Skeletal muscle tissue (tissue), 4 donors: ENCODE data around the gene CFAP119. TPM values are rescaled to one million over a fixed set of nuclear protein-coding genes. Genes with fewer than 3 reads are reported as not detected.

ENCODE experiments used
- H3K27ac ChIP-seq: one replicate; pipeline ENCODE4 v1.7.0; 2013; ENCODE audit warnings: mild to moderate bottlenecking, low read depth, low read length, inconsistent platforms
- H3K27me3 ChIP-seq, 3 donors: one replicate each; pipeline ENCODE4 v1.7.0; 2013; ENCODE audit warnings: low read length in 3 of 3; ENCODE audit not compliant: control insufficient read depth in 3 of 3, insufficient read depth in 3 of 3
- H3K36me3 ChIP-seq, 3 donors: one replicate each; pipeline ENCODE4 v1.7.0; 2013; ENCODE audit warnings: low read length in 3 of 3; ENCODE audit not compliant: control insufficient read depth in 3 of 3, insufficient read depth in 3 of 3
- H3K4me1 ChIP-seq, 3 donors: one replicate each; pipeline ENCODE4 v1.7.0; 2013; ENCODE audit warnings: low read length in 3 of 3, mild to moderate bottlenecking in 3 of 3; ENCODE audit not compliant: control insufficient read depth in 3 of 3, insufficient read depth in 3 of 3
- H3K4me3 ChIP-seq, 3 donors: one replicate each; pipeline ENCODE4 v1.7.0; 2013; ENCODE audit warnings: low read length in 3 of 3
- H3K9ac ChIP-seq, 3 donors: one replicate each; pipeline ENCODE4 v1.7.0; 2013; ENCODE audit warnings: low read length in 3 of 3, mild to moderate bottlenecking in 3 of 3, moderate library complexity in 2 of 3, low read depth in 1 of 3
- H3K9me3 ChIP-seq, 3 donors: one replicate each; pipeline ENCODE4 v1.7.0; 2013; ENCODE audit warnings: low read length in 3 of 3; ENCODE audit not compliant: control insufficient read depth in 3 of 3
- total RNA-seq: library from RNA; depleted of rRNA; stranded (reverse); fragments of >200 nt; gene quantifications from one replicate; pipeline ENCODE4 v1.2.3, GENCODE V29; 2014
- donor health status: Osteomylitis.

The CFAP119 gene
- total RNA-seq, 1 donor from 2014 or later: 1.6 TPM

- peaks cover 0 to 3% (median 0%) of the 10 kb centered on the region in 3 donors for H3K4me1 ChIP-seq
- no peaks in the 10 kb centered on the region for H3K9me3 ChIP-seq
- no peak overlapping the region for H3K27ac ChIP-seq
- no peak overlapping the region for H3K4me3 ChIP-seq
- no peak overlapping the region for H3K9ac ChIP-seq
- no peaks in the 10 kb centered on the region for H3K27me3 ChIP-seq
- H3K36me3 ChIP-seq: no peaks in the 10 kb centered on the region
Observed at GRCh38 chr16:30793508-30794069, 31.7 kb upstream of the CFAP119 start.

GRCh38 chr16:30787613-30788378 lies 25.9 kb upstream of the CFAP119 start:
- Histone ChIP-seq H3K4me1 (peaks cover 21 to 27% (median 21%) of the 10 kb centered on the region in 3 donors), H3K27ac (peak overlapping the region; percentile 75), H3K36me3 (peaks cover 5 to 15% (median 8%) of the 10 kb centered on the region in 3 donors), H3K27me3 (no peaks in the 10 kb centered on the region), H3K4me3 (peak overlapping the region; percentile 89 to 95 (median 94)), H3K9ac (peak overlapping the region; percentile 90 to 96 (median 93)), H3K9me3 (no peaks in the 10 kb centered on the region)

DNA sequence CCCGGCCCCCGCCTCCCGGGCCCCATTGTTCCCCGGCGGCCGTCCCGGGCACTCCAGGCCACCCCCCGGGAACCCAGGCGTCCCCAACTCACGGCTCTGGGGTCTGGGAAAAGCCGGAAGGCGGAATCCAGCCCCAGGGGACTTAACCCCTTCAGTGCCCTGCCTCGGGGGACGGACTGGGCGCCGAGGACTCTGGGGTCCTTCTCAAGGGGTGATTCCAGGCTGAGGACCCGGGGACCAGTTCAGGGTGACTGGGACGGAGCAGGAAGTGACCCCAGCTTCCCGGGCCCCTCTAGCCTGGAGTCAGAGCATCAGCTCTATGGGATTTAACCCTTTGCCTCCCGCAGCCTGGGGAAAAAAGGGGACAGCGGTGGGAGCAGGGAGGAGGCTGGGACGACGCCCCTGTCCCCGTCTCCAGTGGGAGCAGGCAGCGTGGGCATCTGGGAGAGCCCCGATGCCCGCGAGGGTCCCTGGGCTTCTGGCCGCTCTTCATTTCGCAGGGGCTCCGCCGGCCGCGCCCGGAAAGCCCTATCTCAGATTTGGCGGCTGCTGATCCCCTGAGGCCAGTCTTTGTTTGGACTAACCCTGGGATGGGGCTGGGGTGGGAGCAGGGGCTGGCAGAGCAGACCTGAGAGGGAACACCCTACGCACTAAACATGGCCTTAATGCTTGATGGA lies 25.2 kb upstream of the CFAP119 start, which contains the start of gene ZNF629:
Gene ZNF629 (minus strand): TSS at position 270 of the 677 bp plus-strand sequence. CDS start 2,723 bp downstream, outside the sequence.
- Histone ChIP-seq H3K27ac (peak within 1 kb of the TSS; percentile 75), H3K27me3 (no peaks in the 10 kb centered on the region), H3K9me3 (no peaks in the 10 kb centered on the region), H3K4me3 (peak within 1 kb of the TSS; percentile 89 to 95 (median 94)), H3K4me1 (peaks cover 21 to 27% (median 21%) of the 10 kb centered on the region in 3 donors), H3K9ac (peak within 1 kb of the TSS; percentile 90 to 96 (median 93)), H3K36me3 (peaks cover 8 to 22% (median 15%) of the 10 kb centered on the region in 3 donors)

DNA sequence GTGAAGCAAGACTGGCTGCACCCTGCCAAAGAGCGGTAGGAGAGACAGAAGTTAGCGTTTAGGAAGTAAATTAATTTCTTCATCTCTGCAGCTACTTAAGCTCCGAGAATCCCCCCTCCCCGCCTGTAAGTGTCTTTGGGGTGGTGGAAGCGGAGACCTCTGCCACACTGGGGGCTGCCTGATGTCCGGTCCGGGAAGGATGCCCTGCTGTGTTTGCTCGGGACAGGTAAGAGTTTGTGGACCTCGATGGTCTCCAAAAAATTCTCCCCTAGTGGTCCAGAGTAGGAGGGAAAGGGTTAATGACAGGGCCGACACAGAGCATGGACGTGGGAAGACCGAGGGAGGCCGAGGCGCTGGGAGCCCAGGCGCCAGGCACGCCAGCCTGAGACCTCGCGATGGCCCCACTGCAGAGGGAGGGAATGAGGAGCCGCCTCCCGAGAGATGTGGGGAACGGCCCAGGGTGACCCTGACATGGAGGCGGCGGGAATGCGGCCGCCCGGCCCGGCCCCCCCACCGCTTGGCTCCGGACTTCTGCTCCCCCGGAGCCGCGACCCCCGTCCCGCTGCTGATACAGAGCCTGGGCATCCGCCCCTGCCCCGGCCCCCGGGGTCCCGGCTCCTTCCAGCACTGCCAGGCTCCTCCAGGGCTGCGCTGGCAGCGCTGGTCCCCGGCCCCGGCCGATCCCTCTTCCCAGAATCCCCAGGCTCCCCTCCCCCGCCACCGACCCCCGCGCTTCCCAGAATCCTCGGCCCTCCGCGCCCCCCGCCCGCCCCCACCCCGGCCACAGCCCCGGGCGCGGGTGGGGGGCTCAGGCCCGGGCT lies 24.5 kb upstream of the CFAP119 start:
- peak overlapping the region; percentile 75 for H3K27ac ChIP-seq
- no peaks in the 10 kb centered on the region for H3K9me3 ChIP-seq
- H3K4me3 ChIP-seq: peak overlapping the region; percentile 72 to 95 (median 94)
- H3K36me3 ChIP-seq: peaks cover 14 to 28% (median 18%) of the 10 kb centered on the region in 3 donors
- no peaks in the 10 kb centered on the region for H3K27me3 ChIP-seq
- H3K4me1 ChIP-seq: peaks cover 21 to 27% (median 21%) of the 10 kb centered on the region in 3 donors
- peak overlapping the region; percentile 72 to 96 (median 90) for H3K9ac ChIP-seq

GRCh38 chr16:30785126-30786106 lies 23.6 kb upstream of the CFAP119 start:
- H3K4me3 ChIP-seq: peak overlapping the region; percentile 72 to 94 (median 82)
- H3K9ac ChIP-seq: peak overlapping the region; percentile 71 to 84 (median 72)
- H3K4me1 ChIP-seq: peaks cover 21 to 27% (median 21%) of the 10 kb centered on the region in 3 donors
- H3K36me3 ChIP-seq: peaks cover 14 to 28% (median 18%) of the 10 kb centered on the region in 3 donors
- H3K27ac ChIP-seq: peak overlapping the region; percentile 51
- H3K9me3 ChIP-seq: no peaks in the 10 kb centered on the region
- no peaks in the 10 kb centered on the region for H3K27me3 ChIP-seq

GRCh38 chr16:30784215-30784614 lies 22.4 kb upstream of the CFAP119 start:
- H3K4me3 ChIP-seq: no peak overlapping the region
- H3K4me1 ChIP-seq: peaks cover 21 to 29% (median 22%) of the 10 kb centered on the region in 3 donors
- no peaks in the 10 kb centered on the region for H3K9me3 ChIP-seq
- no peaks in the 10 kb centered on the region for H3K27me3 ChIP-seq
- no peak overlapping the region for H3K9ac ChIP-seq
- H3K36me3 ChIP-seq: peaks cover 14 to 35% (median 18%) of the 10 kb centered on the region in 3 donors
- H3K27ac ChIP-seq: no peak overlapping the region

GRCh38 chr16:30783280-30784109 lies 21.6 kb upstream of the CFAP119 start:
- H3K9ac ChIP-seq: no peak overlapping the region

More at GRCh38 chr16:30783280-30784109, 21.6 kb upstream of the CFAP119 start:
- Histone ChIP-seq H3K4me1 (peaks cover 28 to 37% (median 29%) of the 10 kb centered on the region in 3 donors), H3K27me3 (no peaks in the 10 kb centered on the region), H3K36me3 (peaks cover 14 to 36% (median 18%) of the 10 kb centered on the region in 3 donors), H3K9me3 (no peaks in the 10 kb centered on the region), H3K27ac (no peak overlapping the region), H3K4me3 (no peak overlapping the region)
